ENCODE data around the gene MRPS15.

GRCh38 chr1:36486439-36487335 lies 22.5 kb upstream of the MRPS15 start:
- TF ChIP-seq, protein P1, sequence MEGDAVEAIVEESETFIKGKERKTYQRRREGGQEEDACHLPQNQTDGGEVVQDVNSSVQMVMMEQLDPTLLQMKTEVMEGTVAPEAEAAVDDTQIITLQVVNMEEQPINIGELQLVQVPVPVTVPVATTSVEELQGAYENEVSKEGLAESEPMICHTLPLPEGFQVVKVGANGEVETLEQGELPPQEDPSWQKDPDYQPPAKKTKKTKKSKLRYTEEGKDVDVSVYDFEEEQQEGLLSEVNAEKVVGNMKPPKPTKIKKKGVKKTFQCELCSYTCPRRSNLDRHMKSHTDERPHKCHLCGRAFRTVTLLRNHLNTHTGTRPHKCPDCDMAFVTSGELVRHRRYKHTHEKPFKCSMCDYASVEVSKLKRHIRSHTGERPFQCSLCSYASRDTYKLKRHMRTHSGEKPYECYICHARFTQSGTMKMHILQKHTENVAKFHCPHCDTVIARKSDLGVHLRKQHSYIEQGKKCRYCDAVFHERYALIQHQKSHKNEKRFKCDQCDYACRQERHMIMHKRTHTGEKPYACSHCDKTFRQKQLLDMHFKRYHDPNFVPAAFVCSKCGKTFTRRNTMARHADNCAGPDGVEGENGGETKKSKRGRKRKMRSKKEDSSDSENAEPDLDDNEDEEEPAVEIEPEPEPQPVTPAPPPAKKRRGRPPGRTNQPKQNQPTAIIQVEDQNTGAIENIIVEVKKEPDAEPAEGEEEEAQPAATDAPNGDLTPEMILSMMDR (IDR thresholded peaks at IDR 0.05): no peak
- TF ChIP-seq POLR2A (IDR thresholded peaks at IDR 0.05) (no peak), EP300 (IDR thresholded peaks at IDR 0.05) (no peak)
